Stimulated activated CD4-positive, alpha-beta T cell treated with anti-CD3 and anti-CD28 coated beads, Interleukin-4, amount 100 ng/mL, for 24 hours (primary cell): Measurements from ENCODE around the gene ERVMER34-1.

ENCODE experiments used
- DNase-seq: peaks from one replicate; pipeline ENCODE4 v3.0.0-alpha.2; 2020

The ERVMER34-1 gene

GRCh38 chr4:52718123-52718522 lies 33.1 kb downstream of the ERVMER34-1 start:
- no peak for DNase-seq

- DNase-seq: no peak
Observed at GRCh38 chr4:52716364-52717151, 34.7 kb downstream of the ERVMER34-1 start.

- DNase-seq: no peak
Observed at GRCh38 chr4:52715914-52716313, 35.3 kb downstream of the ERVMER34-1 start.

GRCh38 chr4:52715255-52715897 lies 35.8 kb downstream of the ERVMER34-1 start:
- DNase-seq: no peak

GRCh38 chr4:52714597-52715254 lies 36.5 kb downstream of the ERVMER34-1 start:
- no peak for DNase-seq

GRCh38 chr4:52713456-52713937 lies 37.7 kb downstream of the ERVMER34-1 start:
- no peak for DNase-seq

GRCh38 chr4:52712251-52713130 lies 38.7 kb downstream of the ERVMER34-1 start:
- peak; percentile 99 for DNase-seq

- DNase-seq: no peak
Observed at GRCh38 chr4:52711834-52712250, 39.4 kb downstream of the ERVMER34-1 start.

GRCh38 chr4:52711272-52711671 lies 40.0 kb downstream of the ERVMER34-1 start:
- no peak for DNase-seq

GRCh38 chr4:52709155-52709554 lies 42.1 kb downstream of the ERVMER34-1 start:
- DNase-seq: no peak

GRCh38 chr4:52704661-52705060 lies 46.6 kb downstream of the ERVMER34-1 start:
- DNase-seq: no peak

- DNase-seq: no peak
Observed at GRCh38 chr4:52704133-52704532, 47.1 kb downstream of the ERVMER34-1 start.

GRCh38 chr4:52701207-52701606 lies 50.0 kb downstream of the ERVMER34-1 start:
- DNase-seq: no peak

GRCh38 chr4:52694936-52695335 lies 56.3 kb downstream of the ERVMER34-1 start:
- DNase-seq: no peak

GRCh38 chr4:52693492-52693891 lies 57.7 kb downstream of the ERVMER34-1 start:
- no peak for DNase-seq
